Karpas-422 (cell line): ENCODE results near the gene CPA4. TPM values are rescaled to one million over a fixed set of nuclear protein-coding genes. Genes with fewer than 3 reads are reported as not detected.

ENCODE experiments used
- DNase-seq: peaks from one replicate; pipeline ENCODE4 v3.0.0-alpha.2; 2015
- H2AFZ ChIP-seq: fragments of 200-600 bp; sonication (generic); 2 replicates; pipeline ENCODE4 v1.6.1; 2014; ENCODE audit warnings: antibody characterized with exemption, low read length, mixed read lengths
- H3K27ac ChIP-seq: fragments of 200-600 bp; sonication (generic); 2 replicates; pipeline ENCODE4 v1.5.1; 2014; ENCODE audit warnings: mild to moderate bottlenecking, low read length, moderate library complexity
- H3K27me3 ChIP-seq: fragments of 200-600 bp; sonication (generic); 2 replicates; pipeline ENCODE4 v1.6.1; 2014; ENCODE audit warnings: low read length, mixed read lengths
- H3K36me3 ChIP-seq: fragments of 200-600 bp; sonication (generic); 2 replicates; pipeline ENCODE4 v1.6.1; 2014; ENCODE audit warnings: low read length, mixed read lengths; ENCODE audit not compliant: insufficient read depth
- H3K4me1 ChIP-seq: fragments of 200-600 bp; sonication (generic); 2 replicates; pipeline ENCODE4 v1.6.1; 2014; ENCODE audit warnings: mild to moderate bottlenecking, low read length, mixed read lengths
- H3K4me2 ChIP-seq: fragments of 200-600 bp; sonication (generic); 2 replicates; pipeline ENCODE4 v1.6.1; 2014; ENCODE audit warnings: low read length, low read depth, mild to moderate bottlenecking; ENCODE audit not compliant: poor library complexity, severe bottlenecking
- H3K4me3 ChIP-seq: fragments of 200-600 bp; sonication (generic); 2 replicates; pipeline ENCODE4 v1.5.1; 2014; ENCODE audit warnings: mild to moderate bottlenecking, antibody characterized with exemption, low read length, mixed read lengths
- H3K79me2 ChIP-seq: fragments of 200-600 bp; sonication (generic); 2 replicates; pipeline ENCODE4 v1.6.1; 2014; ENCODE audit warnings: mild to moderate bottlenecking, low read length, mixed read lengths
- H3K9ac ChIP-seq: fragments of 200-600 bp; sonication (generic); 2 replicates; pipeline ENCODE4 v1.6.0; 2014; ENCODE audit warnings: low read length
- H3K9me2 ChIP-seq: fragments of 200-600 bp; sonication (generic), shearing (Covaris generic); replicated peaks from 2 replicates; pipeline ENCODE4 v1.6.0; 2014; ENCODE audit warnings: mild to moderate bottlenecking, low read length, moderate library complexity; ENCODE audit not compliant: insufficient read depth
- H3K9me3 ChIP-seq: fragments of 300-700, 200-600 bp; sonication (generic); 2 replicates; pipeline ENCODE4 v1.6.1; 2014; ENCODE audit warnings: low read length, mixed read lengths
- H4K20me1 ChIP-seq: fragments of 200-600 bp; sonication (generic); 2 replicates; pipeline ENCODE4 v1.6.1; 2014; ENCODE audit warnings: mild to moderate bottlenecking, antibody characterized with exemption, low read length, low read depth; ENCODE audit not compliant: insufficient read depth
- total RNA-seq: library from RNA; depleted of rRNA; stranded (reverse); fragments of >200 nt; shearing (Covaris generic); gene quantifications from 2 replicates; pipeline ENCODE4 v1.2.3, GENCODE V29; 2014; ENCODE audit warnings: low replicate concordance

The CPA4 gene
- total RNA-seq, 1 experiment from 2014 or later: not detected

DNA sequence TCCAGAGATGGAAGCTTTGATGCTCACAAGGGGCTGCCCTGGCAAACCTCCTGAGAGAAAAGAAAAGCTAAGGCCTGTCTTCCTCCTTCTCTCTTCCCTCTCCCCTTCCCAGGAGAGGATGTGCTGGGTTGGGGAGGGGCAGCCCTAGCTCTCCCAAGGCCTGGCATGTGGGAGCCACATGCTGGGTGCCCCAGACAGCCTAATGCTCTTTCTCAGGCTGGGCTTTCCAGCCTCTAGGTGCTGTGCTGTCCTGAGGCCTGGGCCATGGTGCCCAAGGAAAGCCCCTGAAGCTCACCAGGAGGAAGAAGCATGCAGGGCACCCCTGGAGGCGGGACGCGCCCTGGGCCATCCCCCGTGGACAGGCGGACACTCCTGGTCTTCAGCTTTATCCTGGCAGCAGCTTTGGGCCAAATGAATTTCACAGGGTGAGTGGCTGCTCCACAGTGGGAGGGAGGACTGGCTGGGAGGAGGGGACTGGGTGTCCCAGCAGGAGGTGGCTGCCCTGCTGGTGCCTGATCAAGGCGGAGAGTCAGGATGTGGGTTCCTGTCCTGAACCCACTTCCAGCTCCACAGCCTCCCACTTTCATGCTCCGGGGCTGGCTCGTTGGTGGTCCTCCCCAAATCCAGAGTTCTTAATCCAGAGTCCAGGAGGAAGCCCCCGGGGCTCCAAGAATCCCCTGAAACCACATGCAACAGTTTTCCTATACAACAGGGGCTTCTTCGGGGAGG is 53.4 kb downstream of the CPA4 start:
- no peak overlapping the region for H3K9ac ChIP-seq
- H3K36me3 ChIP-seq: no peaks in the 10 kb centered on the region
- H2AFZ ChIP-seq: no peak overlapping the region
- H4K20me1 ChIP-seq: no peaks in the 10 kb centered on the region
- no peak overlapping the region for H3K27ac ChIP-seq
- no peak overlapping the region for H3K4me3 ChIP-seq
- H3K4me2 ChIP-seq: no peak overlapping the region
- no peaks in the 10 kb centered on the region for H3K27me3 ChIP-seq
- no peak for DNase-seq
- H3K4me1 ChIP-seq: no peaks in the 10 kb centered on the region
- H3K79me2 ChIP-seq: no peaks in the 10 kb centered on the region
- H3K9me3 ChIP-seq: no peaks in the 10 kb centered on the region
- H3K9me2 ChIP-seq: no peaks in the 10 kb centered on the region

DNA sequence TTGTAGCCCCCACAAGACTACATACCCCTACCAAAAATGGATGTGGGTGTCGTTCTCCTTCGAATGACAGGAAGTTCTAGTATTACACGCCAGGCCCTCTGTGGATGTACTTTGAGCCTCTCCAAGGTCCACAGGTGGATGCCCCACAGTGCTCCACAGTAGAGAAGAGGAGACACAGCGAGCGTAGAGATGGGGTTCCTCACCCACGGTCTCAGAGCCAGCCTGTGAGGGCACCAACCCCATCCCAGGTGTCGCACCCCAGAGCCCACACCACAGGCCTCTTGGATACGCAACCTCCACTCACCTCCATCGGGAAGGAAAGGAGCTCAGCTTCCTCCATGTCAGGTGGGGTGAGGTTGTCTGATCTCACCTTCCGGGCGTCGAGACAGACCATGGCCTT is 54.0 kb downstream of the CPA4 start:
- Histone ChIP-seq H3K27me3 (no peaks in the 10 kb centered on the region), H3K9me3 (no peaks in the 10 kb centered on the region), H3K36me3 (no peaks in the 10 kb centered on the region), H3K9ac (no peak overlapping the region), H3K4me1 (no peaks in the 10 kb centered on the region), H3K4me3 (no peak overlapping the region), H3K4me2 (no peak overlapping the region), H4K20me1 (no peaks in the 10 kb centered on the region), H3K79me2 (no peaks in the 10 kb centered on the region), H3K27ac (no peak overlapping the region), H3K9me2 (no peaks in the 10 kb centered on the region), H2AFZ (no peak overlapping the region)
- DNase-seq: no peak

DNA sequence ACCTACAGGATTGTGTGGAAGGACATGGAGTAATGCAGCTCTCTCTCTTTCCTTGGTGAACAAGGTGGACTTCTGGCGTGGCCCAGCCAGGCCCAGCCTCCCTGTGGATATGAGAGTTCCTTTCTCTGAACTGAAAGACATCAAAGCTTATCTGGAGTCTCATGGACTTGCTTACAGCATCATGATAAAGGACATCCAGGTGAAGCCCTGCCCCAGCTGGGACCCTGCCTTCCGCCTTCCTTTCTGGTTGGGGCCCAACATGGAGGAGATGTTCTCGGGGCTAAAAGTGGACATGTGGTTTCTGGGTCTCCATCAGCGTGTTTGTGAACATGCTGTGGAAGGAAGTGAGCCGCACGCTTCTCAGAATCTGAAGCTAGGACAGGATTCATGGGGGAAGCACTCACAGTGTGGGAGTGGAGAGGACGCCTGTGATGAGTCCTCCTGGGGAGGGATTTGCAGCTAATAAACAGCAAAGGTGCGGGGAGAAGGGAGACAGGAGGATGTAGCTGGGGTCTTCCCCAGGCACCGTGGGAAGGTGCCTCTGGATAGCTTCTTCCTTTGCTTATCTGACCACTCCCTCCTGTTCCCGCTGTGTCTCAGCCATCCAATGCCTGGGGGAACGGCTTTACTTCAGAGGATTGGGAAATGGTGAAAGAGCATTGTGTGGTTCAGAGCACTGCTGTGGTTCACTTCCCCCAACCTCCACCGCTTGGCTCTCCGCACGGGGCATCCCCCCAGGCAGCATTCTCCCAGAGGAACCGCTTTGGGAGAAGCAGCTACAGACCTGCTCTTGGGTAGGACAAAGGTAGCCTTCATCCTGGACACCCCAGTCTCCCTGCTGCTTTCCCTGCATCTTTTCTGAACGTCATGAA is 57.2 kb downstream of the CPA4 start:
- Histone ChIP-seq H3K27ac (no peak overlapping the region), H3K4me2 (no peak overlapping the region), H3K79me2 (no peaks in the 10 kb centered on the region), H3K4me3 (no peak overlapping the region), H3K27me3 (no peaks in the 10 kb centered on the region), H4K20me1 (no peaks in the 10 kb centered on the region), H3K9me3 (no peaks in the 10 kb centered on the region), H2AFZ (no peak overlapping the region), H3K36me3 (no peaks in the 10 kb centered on the region), H3K4me1 (no peaks in the 10 kb centered on the region), H3K9ac (no peak overlapping the region), H3K9me2 (no peaks in the 10 kb centered on the region)
- no peak for DNase-seq

DNA sequence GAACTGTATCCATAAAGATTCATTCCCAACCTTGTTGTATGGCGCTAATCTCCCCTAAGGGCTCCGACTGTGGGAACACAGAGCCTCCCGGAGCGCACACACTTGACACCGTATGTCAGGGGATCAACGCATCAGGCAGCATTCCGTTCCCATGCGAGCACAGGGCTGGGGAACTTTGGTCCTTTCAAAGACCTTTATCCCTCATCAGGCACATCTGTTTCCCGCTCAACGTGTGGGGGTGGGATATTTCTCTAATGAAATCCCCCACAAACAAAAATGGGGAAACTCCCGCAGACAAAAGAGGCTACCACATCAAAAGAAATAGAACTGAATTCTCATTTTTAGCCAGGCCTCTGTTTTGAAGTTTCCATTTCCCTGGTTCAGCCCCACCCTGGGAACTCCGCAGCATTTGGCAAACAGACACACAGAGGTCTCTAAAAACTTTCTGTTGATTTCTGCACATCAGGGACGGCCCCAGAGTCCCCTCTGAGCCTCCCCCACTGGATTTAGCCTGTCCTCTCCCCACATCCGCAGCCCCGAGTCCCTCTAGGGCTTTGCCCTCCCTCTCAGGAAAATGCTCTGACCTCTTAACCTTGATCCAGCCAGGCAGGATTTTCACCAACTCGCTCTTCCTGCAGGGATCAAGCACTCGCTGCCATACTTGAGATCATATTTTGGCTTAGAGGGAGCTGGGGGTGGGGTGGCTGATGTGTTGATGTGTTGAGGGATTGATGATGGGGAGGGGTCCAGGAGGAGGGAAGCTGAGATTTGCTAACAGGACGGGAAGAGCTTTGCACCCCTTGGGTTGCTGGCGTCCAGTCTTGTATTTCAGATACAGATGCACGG is 58.2 kb downstream of the CPA4 start:
- Histone ChIP-seq H3K36me3 (no peaks in the 10 kb centered on the region), H4K20me1 (no peaks in the 10 kb centered on the region), H3K27me3 (no peaks in the 10 kb centered on the region), H3K4me3 (no peak overlapping the region), H3K9ac (no peak overlapping the region), H3K9me2 (no peaks in the 10 kb centered on the region), H3K27ac (no peak overlapping the region), H3K4me2 (no peak overlapping the region), H3K9me3 (no peaks in the 10 kb centered on the region), H2AFZ (no peak overlapping the region), H3K79me2 (no peaks in the 10 kb centered on the region), H3K4me1 (no peaks in the 10 kb centered on the region)
- DNase-seq: no peak

DNA sequence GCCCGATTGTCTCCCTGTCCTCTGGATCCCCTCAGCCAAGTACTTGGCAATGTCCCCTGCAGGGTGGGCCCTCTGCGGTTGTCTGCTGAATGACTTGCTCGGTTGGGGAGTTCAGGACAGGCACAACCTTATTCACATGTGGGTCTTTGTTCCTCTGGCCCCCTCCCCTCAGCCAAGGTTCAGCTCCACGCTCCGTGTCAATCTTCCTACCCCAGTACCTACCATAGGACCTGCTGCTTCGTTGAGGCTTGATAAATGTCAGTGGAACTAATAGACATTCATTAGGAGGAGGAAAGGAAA is 58.8 kb downstream of the CPA4 start:
- H3K4me2 ChIP-seq: no peak overlapping the region
- no peaks in the 10 kb centered on the region for H3K9me2 ChIP-seq

DNA sequence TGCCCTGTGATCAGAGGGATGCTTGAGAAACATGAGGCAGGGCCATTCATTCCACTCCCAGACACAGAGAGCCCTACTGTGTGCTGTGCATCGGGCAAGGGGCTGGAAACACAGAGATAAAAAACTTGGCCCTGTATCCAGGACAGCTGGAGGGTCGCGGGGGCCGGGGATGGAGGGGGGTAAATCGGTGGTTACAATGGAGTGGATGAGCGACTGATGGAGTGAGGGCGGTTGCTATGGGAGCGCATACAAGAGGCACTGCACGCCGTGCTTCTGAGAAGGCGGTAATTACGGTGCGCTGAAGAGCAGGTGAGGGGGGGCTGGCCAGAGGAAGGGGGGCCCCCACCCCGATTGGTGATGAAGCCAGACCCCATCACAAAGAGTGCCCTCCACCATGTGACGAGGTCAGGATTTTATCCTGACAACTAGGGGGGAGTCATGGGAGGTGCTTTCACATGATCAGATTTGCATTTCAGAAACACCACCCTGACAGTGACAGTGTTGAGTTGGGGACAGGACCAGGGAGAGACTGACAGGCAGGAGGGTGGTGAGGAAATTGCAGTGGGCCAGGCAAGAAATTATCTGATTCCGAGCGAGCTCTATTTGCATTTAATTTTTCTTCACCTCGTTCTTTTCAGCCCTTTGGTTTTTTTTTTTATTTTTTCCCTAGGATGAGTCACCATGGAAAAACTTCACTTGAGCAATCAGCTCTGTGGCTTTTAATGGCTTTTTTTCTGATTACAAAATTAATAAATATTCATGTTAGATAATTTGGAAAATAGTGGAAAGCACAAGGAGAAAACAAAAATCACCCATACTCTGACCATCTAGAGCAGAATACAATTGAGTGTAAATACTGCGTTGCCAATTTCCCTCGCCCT is 59.5 kb downstream of the CPA4 start:
- Histone ChIP-seq H2AFZ (no peak overlapping the region), H3K79me2 (no peaks in the 10 kb centered on the region), H3K9ac (no peak overlapping the region), H3K4me2 (no peak overlapping the region), H3K27me3 (no peaks in the 10 kb centered on the region), H3K36me3 (no peaks in the 10 kb centered on the region), H3K4me1 (no peaks in the 10 kb centered on the region), H3K4me3 (no peak overlapping the region), H4K20me1 (no peaks in the 10 kb centered on the region), H3K27ac (no peak overlapping the region), H3K9me3 (no peaks in the 10 kb centered on the region), H3K9me2 (no peaks in the 10 kb centered on the region)
- DNase-seq: no peak

More for the DNA sequence above, 58.8 kb downstream of the CPA4 start:
- H3K79me2 ChIP-seq: no peaks in the 10 kb centered on the region
- H4K20me1 ChIP-seq: no peaks in the 10 kb centered on the region
- no peak for DNase-seq
- H3K4me1 ChIP-seq: no peaks in the 10 kb centered on the region
- no peaks in the 10 kb centered on the region for H3K9me3 ChIP-seq
- H3K9ac ChIP-seq: no peak overlapping the region
- H2AFZ ChIP-seq: no peak overlapping the region
- no peak overlapping the region for H3K4me3 ChIP-seq
- H3K27me3 ChIP-seq: no peaks in the 10 kb centered on the region
- H3K27ac ChIP-seq: no peak overlapping the region
- H3K36me3 ChIP-seq: no peaks in the 10 kb centered on the region

DNA sequence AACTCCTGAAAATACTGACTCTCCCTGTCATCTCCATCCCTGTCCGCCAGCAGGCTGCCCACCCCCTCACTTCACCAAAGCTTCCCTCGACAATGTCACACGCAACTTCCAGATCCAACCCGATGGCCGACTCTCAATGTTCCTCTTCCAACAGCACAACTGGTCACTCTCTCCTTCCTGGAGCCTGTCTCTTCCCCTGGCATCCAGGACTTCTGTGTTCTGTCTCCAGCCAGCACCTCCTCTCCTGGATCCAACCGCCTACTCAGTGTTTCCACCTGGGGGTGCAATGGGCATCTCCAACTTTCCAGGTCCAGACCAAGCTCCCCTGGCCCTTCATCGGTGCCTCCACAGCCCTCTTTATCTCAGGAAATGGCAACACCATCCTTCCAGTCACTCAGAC is 60.2 kb downstream of the CPA4 start:
- no peak for DNase-seq
- H3K27ac ChIP-seq: no peak overlapping the region
- H3K9ac ChIP-seq: no peak overlapping the region
- H3K4me1 ChIP-seq: no peaks in the 10 kb centered on the region
- no peaks in the 10 kb centered on the region for H3K9me3 ChIP-seq
- H4K20me1 ChIP-seq: no peaks in the 10 kb centered on the region
- H3K79me2 ChIP-seq: no peaks in the 10 kb centered on the region
- no peaks in the 10 kb centered on the region for H3K9me2 ChIP-seq
- no peak overlapping the region for H3K4me3 ChIP-seq
- H2AFZ ChIP-seq: no peak overlapping the region
- H3K36me3 ChIP-seq: no peaks in the 10 kb centered on the region
- no peaks in the 10 kb centered on the region for H3K27me3 ChIP-seq
- H3K4me2 ChIP-seq: no peak overlapping the region
